ENCODE measurements around the gene AKR1D1. TPM values are rescaled to one million over a fixed set of nuclear protein-coding genes. Genes with fewer than 3 reads are reported as not detected.
"Not testable (repeated sequence)": the region's sequence is repeated elsewhere in the genome, so short reads cannot be mapped to it uniquely, and the experiment has no call there.

The AKR1D1 gene
- total RNA-seq, 1 donor from 2014 or later = not detected

DNA sequence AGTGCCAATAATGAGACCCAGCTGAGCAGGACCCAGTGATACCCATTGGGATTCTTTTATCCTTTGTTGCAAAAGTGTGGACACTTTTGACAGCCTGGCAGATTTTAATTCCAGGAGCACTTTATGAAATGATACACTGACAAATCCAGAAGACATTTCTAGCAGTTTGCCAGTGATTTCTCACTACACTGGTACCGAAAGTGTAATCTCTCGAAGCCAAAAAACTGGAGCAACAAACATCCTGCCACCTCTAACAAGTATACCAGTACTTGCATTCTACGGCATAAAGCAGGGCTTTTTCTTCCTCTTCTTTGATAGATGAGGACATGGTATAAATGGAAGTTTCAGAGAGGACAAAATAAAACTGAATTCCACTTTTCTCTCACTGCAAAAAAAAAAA is 28.4 kb upstream of the AKR1D1 start:
- TF ChIP-seq, protein P1, sequence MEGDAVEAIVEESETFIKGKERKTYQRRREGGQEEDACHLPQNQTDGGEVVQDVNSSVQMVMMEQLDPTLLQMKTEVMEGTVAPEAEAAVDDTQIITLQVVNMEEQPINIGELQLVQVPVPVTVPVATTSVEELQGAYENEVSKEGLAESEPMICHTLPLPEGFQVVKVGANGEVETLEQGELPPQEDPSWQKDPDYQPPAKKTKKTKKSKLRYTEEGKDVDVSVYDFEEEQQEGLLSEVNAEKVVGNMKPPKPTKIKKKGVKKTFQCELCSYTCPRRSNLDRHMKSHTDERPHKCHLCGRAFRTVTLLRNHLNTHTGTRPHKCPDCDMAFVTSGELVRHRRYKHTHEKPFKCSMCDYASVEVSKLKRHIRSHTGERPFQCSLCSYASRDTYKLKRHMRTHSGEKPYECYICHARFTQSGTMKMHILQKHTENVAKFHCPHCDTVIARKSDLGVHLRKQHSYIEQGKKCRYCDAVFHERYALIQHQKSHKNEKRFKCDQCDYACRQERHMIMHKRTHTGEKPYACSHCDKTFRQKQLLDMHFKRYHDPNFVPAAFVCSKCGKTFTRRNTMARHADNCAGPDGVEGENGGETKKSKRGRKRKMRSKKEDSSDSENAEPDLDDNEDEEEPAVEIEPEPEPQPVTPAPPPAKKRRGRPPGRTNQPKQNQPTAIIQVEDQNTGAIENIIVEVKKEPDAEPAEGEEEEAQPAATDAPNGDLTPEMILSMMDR (IDR thresholded peaks at IDR 0.05; ENCODE audit: borderline replicate concordance) = no peak
- Histone ChIP-seq H3K4me3 (no peak overlapping the region), H3K4me1 (no peaks in the 10 kb centered on the region), H3K27me3 (ENCODE audit: low read depth) (peaks cover 7% of the 10 kb centered on the region), H3K9me3 (replicated peaks) (peaks cover 4% of the 10 kb centered on the region), H3K27ac (replicated peaks) (no peak overlapping the region), H3K36me3 (no peaks in the 10 kb centered on the region)
- intact Hi-C loops (cut with micrococcal nuclease) = no loop called here
- DNase-seq = no peak

DNA sequence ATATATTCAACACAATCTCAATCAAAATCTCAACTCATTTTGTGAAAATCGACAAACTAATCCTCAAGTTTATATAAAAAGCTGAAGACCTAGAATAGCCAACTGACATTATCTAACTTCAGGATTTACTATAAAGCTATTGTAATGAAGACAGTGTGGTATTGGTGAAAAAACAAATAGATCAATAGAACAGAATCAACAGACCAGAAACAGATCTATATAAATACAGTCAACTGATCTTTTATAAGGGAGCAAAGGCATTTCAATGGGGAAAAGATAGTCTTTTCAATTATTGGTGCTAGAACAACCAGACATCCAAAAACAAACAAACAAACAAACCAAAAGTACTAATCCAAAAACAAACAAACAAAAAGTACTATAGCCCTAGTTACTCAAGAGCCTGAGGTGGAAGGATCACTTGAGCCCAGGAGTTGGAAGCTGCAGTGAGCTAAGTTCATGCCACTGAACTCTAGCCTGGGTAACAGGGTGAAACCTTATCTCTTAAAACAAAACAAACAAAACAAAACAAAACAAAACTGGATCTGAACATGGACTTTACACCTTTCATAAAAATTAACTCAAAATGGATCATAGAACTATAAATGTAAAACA is 26.6 kb upstream of the AKR1D1 start:
- no peak overlapping the region for H3K27ac ChIP-seq (replicated peaks)
- H3K36me3 ChIP-seq = no peaks in the 10 kb centered on the region
- no peak overlapping the region for H3K4me3 ChIP-seq
- TF ChIP-seq, protein P1 (IDR thresholded peaks at IDR 0.05; ENCODE audit: borderline replicate concordance) = no peak
- H3K27me3 ChIP-seq (ENCODE audit: low read depth) = peaks cover 7% of the 10 kb centered on the region
- H3K9me3 ChIP-seq (replicated peaks) = peaks cover 4% of the 10 kb centered on the region
- intact Hi-C loops (cut with micrococcal nuclease) = no loop called here
- no peak for DNase-seq
- H3K4me1 ChIP-seq = no peaks in the 10 kb centered on the region

DNA sequence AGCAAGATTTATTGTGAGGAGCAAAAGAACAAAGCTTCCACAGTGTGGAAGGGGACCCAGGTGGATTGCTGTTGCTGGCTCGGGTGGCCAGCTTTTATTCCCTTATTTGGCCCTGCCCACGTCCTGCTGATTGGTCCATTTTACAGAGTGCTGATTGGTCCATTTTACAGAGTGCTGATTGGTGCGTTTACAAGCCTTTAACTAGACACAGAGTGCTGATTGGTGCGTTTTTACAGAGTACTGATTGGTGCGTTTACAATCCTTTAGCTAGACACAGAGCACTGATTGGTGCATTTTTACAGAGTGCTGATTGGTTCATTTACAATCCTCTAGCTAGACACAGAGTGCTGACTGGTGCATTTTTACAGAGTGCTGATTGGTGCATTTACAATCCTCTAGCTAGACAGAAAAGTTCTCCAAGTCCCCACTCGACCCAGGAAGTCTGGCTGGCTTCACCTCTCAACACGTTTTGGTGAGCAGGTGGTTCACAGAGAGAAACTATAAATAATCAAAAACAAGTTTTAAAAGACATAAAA is 24.5 kb upstream of the AKR1D1 start:
- H3K4me1 ChIP-seq; H3K27ac ChIP-seq (replicated peaks); intact Hi-C loops (cut with micrococcal nuclease); H3K27me3 ChIP-seq (ENCODE audit: low read depth); DNase-seq; H3K9me3 ChIP-seq (replicated peaks); H3K4me3 ChIP-seq; H3K36me3 ChIP-seq: not testable (repeated sequence)

DNA sequence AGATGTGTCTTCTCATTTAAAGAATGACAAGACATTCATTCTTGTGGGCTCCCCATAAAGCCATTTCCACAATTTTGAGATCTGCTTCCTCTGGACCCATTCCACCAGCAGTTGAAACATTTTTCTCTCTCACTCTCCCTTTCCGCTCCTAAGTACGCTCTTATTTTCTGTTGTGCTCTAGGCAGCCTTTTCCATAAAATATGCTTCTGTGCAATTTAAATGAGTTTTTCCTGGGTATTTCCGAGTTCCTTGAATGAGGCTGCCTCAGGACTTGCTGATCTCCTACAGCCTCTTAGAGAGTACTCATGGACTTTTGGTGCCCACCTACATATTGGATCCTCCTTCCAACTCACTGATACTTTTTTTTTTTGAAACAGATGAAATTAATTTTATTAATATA is 23.6 kb upstream of the AKR1D1 start:
- no peak for DNase-seq
- intact Hi-C loops (cut with micrococcal nuclease) = no loop called here
- H3K4me1 ChIP-seq = no peaks in the 10 kb centered on the region
- H3K9me3 ChIP-seq (replicated peaks) = peaks cover 4% of the 10 kb centered on the region
- no peaks in the 10 kb centered on the region for H3K36me3 ChIP-seq
- H3K4me3 ChIP-seq = no peak overlapping the region
- TF ChIP-seq, protein P1 (IDR thresholded peaks at IDR 0.05; ENCODE audit: borderline replicate concordance) = no peak
- H3K27me3 ChIP-seq (ENCODE audit: low read depth) = peaks cover under 1% of the 10 kb centered on the region
- H3K27ac ChIP-seq (replicated peaks) = no peak overlapping the region

DNA sequence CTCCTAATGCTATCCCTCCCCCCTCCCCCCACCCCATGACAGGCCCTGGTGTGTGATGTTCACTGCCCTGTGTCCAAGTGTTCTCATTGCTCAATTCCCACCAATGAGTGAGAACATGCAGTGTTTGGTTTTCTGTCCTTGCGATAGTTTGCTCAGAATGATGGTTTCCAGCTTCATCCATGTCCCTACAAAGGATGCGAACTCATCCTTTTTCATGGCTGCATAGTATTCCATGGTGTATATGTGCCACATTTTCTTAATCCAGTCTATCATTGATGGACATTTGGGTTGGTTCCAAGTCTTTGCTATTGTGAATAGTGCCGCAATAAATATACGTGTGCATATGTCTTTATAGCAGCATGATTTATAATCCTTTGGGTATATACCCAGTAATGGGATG is 20.6 kb upstream of the AKR1D1 start:
- H3K36me3 ChIP-seq; H3K4me3 ChIP-seq; H3K9me3 ChIP-seq (replicated peaks); DNase-seq; H3K4me1 ChIP-seq; intact Hi-C loops (cut with micrococcal nuclease); H3K27ac ChIP-seq (replicated peaks): not testable (repeated sequence)
- H3K27me3 ChIP-seq (ENCODE audit: low read depth) = peaks cover 19% of the 10 kb centered on the region

DNA sequence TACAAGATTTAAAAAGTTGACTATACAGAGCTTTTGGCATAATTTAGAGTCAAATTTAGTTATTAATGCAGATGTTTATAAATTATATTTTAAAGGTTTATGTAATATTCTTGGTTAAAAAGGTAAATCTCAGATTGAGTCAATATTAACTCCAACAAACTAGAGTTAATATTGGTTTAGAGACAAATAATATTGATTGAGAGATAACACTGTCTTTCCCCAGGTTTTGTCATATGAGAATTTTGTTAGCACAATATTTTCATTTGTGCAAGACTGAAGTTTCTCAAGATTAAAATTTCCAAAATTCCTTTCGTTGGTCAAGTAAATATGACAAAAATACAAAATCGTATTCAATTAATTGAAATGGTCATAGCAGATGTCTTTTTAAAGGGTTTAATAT is 12.9 kb upstream of the AKR1D1 start:
- Histone ChIP-seq H3K36me3 (no peaks in the 10 kb centered on the region), H3K27ac (replicated peaks) (no peak overlapping the region), H3K4me3 (no peak overlapping the region), H3K4me1 (no peaks in the 10 kb centered on the region), H3K9me3 (replicated peaks) (no peaks in the 10 kb centered on the region), H3K27me3 (ENCODE audit: low read depth) (peaks cover 22% of the 10 kb centered on the region)
- DNase-seq = no peak
- intact Hi-C loops (cut with micrococcal nuclease) = no loop called here
- TF ChIP-seq, protein P1 (IDR thresholded peaks at IDR 0.05; ENCODE audit: borderline replicate concordance) = no peak

Measured in left ventricle myocardium inferior (tissue), 1 donor.